GM12873 (cell line): ENCODE data around the gene ZSCAN12.
A peak's percentile ranks its signal among the peaks of the same experiment; 100 is the strongest.

Experiments used
- TF ChIP-seq, protein P1 (sequence below): IDR thresholded peaks from 2 replicates; pipeline ENCODE4 v1.5.1; 2012; ENCODE audit warnings: low read depth, mild to moderate bottlenecking, moderate library complexity, low read length, control low read depth; ENCODE audit not compliant: insufficient read depth; ENCODE audit errors: missing control alignments

ZSCAN12 gene

DNA sequence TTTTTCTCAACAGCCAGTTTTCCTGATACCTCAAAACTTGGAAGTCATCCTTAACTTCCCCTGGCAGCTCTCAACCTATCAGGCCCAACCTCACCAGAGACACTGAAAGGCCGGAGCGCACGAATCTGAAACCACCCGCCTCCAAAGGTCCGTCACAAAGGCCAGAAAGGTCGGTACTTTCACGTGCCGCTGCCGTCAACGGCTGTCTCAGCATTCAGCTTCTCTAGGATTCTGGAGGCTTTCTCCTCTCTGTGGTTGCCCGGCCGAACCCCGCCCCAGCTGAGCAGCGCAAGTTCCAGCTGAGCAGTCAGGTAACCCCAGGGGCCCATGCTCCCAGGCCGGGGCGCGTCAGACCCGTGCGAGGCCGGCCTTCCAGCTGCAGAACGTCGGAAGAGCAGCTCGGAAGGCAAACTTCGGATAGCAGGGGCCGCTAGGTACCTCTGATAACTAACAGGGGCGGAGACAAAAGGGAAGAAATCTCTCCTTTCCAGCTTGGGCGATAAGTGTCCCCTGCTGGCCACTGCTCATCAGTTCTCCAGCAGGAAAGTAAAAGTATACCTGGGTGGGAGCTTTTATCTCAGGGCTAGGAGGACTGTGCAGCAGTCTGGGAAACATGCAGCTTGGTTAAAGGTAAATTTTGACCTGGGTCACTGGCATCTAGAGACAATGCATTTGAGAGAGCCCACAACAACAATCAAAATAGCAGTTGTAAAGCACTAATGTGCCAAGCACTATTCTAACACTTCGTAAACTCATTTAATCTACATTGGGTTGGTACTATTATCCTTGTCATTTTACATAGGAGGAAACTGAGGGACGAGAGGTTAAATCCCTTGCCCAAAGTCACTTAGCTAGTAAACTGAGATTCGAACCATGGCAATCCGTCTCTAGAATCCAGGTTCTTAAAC lies 16.1 kb downstream of the ZSCAN12 start:
- TF ChIP-seq, protein P1, sequence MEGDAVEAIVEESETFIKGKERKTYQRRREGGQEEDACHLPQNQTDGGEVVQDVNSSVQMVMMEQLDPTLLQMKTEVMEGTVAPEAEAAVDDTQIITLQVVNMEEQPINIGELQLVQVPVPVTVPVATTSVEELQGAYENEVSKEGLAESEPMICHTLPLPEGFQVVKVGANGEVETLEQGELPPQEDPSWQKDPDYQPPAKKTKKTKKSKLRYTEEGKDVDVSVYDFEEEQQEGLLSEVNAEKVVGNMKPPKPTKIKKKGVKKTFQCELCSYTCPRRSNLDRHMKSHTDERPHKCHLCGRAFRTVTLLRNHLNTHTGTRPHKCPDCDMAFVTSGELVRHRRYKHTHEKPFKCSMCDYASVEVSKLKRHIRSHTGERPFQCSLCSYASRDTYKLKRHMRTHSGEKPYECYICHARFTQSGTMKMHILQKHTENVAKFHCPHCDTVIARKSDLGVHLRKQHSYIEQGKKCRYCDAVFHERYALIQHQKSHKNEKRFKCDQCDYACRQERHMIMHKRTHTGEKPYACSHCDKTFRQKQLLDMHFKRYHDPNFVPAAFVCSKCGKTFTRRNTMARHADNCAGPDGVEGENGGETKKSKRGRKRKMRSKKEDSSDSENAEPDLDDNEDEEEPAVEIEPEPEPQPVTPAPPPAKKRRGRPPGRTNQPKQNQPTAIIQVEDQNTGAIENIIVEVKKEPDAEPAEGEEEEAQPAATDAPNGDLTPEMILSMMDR = peak; percentile 28

GRCh38 chr6:28380381-28380780 lies 19.2 kb downstream of the ZSCAN12 start:
- TF ChIP-seq, protein P1 = no peak

- TF ChIP-seq, protein P1 = no peak
Observed at GRCh38 chr6:28378644-28379043, 20.9 kb downstream of the ZSCAN12 start.

- TF ChIP-seq, protein P1 = no peak
Observed at GRCh38 chr6:28377879-28378278, 21.7 kb downstream of the ZSCAN12 start.

DNA sequence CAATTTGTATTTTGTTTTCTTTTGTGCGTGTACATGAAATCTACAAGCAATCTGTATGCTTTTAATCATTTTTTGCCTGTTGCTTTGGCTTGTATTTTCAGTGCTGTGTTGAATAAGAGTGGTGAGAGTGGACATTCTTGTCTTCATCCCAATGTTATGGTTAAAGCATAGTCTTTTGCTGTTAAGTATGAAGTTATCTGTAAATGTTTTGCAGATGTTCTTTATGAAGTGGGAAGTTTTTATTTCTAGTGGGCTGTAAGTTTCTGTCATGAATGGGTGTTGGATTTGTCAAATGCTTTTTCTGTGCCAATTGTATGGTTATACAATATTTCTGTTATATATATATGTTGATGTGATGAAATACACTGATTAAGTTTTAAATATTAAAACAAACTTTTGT lies 25.6 kb downstream of the ZSCAN12 start:
- TF ChIP-seq, protein P1 = no peak

GRCh38 chr6:28371706-28372451 lies 27.7 kb downstream of the ZSCAN12 start:
- TF ChIP-seq, protein P1 = no peak

GRCh38 chr6:28371280-28371679 lies 28.3 kb downstream of the ZSCAN12 start:
- TF ChIP-seq, protein P1 = no peak
